ENCODE data around the gene RAP1A.

Gene RAP1A

GRCh38 chr1:111619635-111620440, at the start of gene RAP1A:
Gene RAP1A (plus strand): TSS chr1:111619789. CDS start chr1:111691361, 71,572 bp downstream.
- DNase-seq (ENCODE audit: low read depth in 1 of 2, low spot score in 1 of 2) = peak; percentile 91 to 96

GRCh38 chr1:111569913-111570312, 49.7 kb upstream of the RAP1A start:
- DNase-seq (ENCODE audit: low read depth in 1 of 2, low spot score in 1 of 2) = no peak

DNA sequence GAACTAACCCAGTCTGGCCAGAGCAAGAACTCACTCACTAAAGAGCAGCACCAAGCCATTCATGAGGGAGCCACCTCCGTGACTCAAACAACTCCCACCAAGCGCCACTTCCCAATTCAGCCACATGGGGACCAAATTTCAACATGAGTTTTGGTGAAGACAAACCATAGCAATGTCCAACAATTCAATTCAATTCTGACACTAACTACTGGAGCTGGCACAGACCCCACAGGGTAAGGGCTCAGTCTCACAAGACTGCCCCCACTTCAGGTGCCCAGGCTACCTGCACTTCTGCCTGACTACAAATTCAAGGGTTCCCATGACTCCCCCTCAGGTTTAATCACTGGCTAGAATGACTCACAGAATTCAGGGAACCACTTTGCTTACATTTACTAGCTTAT, 48.8 kb upstream of the RAP1A start:
- peak in 1 of 2 donors; percentile 4 for DNase-seq (ENCODE audit: low read depth in 1 of 2, low spot score in 1 of 2)

GRCh38 chr1:111571239-111571638, 48.4 kb upstream of the RAP1A start:
- DNase-seq (ENCODE audit: low read depth in 1 of 2, low spot score in 1 of 2) = no peak

GRCh38 chr1:111571987-111572386, 47.6 kb upstream of the RAP1A start:
- no peak for DNase-seq (ENCODE audit: low read depth in 1 of 2, low spot score in 1 of 2)

DNA sequence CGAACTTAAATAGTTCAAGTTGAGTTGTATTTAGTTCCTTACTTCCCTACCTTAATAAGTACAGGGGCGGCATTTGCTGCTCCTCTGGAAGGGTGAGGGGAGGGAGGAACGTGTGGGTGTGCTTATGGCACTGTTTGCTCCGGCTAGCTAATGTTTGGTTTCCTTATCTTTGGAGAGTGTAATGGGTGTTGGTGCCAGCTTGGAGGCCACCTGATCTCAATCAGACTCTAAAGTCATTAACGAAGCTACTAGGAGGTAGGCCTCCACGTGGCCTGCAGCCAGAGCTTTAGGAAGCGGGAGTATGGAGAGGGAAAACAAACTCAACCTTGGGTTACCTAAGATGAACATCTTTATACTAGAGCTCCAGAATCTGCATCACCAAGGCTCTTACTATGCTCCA, 43.0 kb upstream of the RAP1A start:
- DNase-seq (ENCODE audit: low read depth in 1 of 2, low spot score in 1 of 2) = no peak

DNA sequence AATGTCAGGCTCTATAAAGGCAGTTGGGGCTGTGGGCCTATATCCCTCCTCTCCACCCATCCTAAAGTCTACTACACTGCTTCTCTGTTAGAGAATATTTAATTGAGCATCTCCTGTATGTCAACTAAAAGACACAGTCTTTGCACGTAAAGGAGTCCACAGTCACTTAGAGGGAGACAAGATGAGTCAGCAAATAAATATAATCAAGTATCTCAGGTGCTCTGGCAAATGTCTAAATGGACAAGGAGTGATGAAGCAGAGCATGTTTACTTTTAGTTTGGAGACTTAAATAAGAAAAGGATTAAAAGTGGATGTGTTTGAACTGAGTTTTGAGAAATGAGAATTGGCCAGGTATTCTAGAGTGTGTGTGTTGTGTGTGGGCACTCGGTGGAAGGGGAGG, 41.8 kb upstream of the RAP1A start:
- no peak for DNase-seq (ENCODE audit: low read depth in 1 of 2, low spot score in 1 of 2)

GRCh38 chr1:111581166-111581565, 38.4 kb upstream of the RAP1A start:
- DNase-seq (ENCODE audit: low read depth in 1 of 2, low spot score in 1 of 2) = no peak

- no peak for DNase-seq (ENCODE audit: low read depth in 1 of 2, low spot score in 1 of 2)
These were observed 37.6 kb upstream of the RAP1A start for GRCh38 chr1:111582016-111582415.

GRCh38 chr1:111582644-111583618, 36.7 kb upstream of the RAP1A start:
- no peak for DNase-seq (ENCODE audit: low read depth in 1 of 2, low spot score in 1 of 2)

DNA sequence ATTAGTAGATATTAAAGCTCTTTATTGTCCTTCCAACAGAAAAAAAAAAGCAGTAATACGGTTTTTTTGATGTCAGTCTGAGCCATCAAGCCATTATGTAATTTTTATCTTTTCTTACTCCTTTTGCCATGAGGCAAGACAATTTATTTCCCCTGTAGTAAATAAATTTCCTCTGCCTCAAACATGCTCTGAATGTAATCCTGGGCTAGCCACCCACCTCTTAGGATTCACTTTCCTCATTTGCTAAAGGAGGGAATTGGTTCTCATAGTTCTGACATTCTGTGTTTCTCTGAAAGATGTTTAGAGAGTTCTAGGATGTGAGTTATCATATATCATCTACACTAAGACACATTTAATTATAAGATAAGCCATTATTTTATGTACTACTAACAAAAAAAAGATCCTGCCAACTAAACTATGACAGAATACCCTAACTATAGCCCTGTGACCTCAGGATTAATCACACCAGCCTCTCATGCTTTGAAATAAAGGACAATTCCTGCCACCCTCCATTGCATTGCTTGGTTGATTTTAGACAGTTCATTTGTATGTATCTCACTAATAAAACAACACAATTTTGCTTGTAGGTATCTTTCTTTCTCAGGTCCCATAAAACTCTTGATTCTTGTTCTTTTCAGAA, 34.0 kb upstream of the RAP1A start:
- no peak for DNase-seq (ENCODE audit: low read depth in 1 of 2, low spot score in 1 of 2)

GRCh38 chr1:111586112-111586511, 33.5 kb upstream of the RAP1A start:
- no peak for DNase-seq (ENCODE audit: low read depth in 1 of 2, low spot score in 1 of 2)

DNA sequence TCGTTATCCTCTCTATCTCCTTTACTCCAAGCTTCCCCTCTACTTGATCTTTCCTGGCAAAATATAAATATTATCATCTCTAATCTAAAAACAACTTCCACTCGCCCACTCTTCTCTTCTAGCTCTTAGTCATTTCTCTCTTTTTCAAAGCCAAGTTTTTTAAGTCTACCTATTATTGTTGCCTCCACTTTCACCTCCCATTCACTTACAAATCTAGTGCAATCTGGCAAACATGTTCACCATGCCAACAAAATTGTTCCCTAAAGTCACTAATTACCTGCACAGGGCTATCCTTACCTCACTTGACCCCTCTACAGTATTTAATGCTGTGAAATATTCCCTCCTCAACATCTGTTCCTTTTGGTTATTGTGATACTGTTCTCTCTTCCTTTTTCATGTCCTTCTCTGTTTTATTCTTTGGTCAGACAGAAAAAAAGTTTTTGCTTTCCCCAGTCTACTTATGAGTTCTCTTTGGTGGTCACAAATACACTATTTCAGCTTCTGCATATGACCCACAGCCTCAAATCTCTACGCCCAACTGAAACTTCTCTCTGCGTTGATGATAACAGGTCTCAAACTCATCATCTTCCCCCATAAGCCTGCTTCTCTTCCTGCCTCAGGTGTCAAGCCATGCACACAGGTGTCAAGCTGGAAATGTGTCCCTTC, 31.9 kb upstream of the RAP1A start:
- no peak for DNase-seq (ENCODE audit: low read depth in 1 of 2, low spot score in 1 of 2)

DNA sequence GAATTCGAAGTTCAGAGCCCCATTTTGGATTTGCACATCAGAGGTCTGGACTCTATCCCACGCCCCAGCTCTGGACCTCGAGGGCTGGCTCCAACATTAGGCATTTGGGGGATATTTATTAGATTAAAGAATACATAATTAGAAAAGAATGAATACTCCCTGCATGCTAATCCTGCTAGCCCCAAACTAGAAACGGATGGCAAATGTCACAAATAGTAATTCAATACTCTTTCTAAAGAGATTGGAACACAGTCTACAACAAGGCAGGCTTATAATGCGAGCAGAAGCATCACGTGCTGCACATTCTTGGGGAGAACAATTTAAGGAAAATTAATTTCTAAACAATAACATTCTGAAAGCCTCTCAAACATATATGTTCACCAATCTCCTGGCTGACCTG, 27.7 kb upstream of the RAP1A start:
- no peak for DNase-seq (ENCODE audit: low read depth in 1 of 2, low spot score in 1 of 2)

- peak; percentile 88 to 90 for DNase-seq (ENCODE audit: low read depth in 1 of 2, low spot score in 1 of 2)
These were observed 26.9 kb upstream of the RAP1A start for GRCh38 chr1:111592389-111593361.

GRCh38 chr1:111593403-111594305, 25.9 kb upstream of the RAP1A start:
- DNase-seq (ENCODE audit: low read depth in 1 of 2, low spot score in 1 of 2) = no peak

- DNase-seq (ENCODE audit: low read depth in 1 of 2, low spot score in 1 of 2) = no peak
These were observed 25.3 kb upstream of the RAP1A start for GRCh38 chr1:111594306-111594693.

- DNase-seq (ENCODE audit: low read depth in 1 of 2, low spot score in 1 of 2) = no peak
These were observed 23.8 kb upstream of the RAP1A start for GRCh38 chr1:111595807-111596206.

GRCh38 chr1:111596499-111596898, 23.1 kb upstream of the RAP1A start:
- DNase-seq (ENCODE audit: low read depth in 1 of 2, low spot score in 1 of 2) = peak in 1 of 2 donors; percentile 39
